T-helper 1 cell treated with Interleukin-12 subunit alpha and Interleukin-12 subunit beta and Interleukin-4 antibody, amounts not matched to agents 30 μg/mL and 1 μg/mL, for 36 hours (primary cell): ENCODE measurements around the gene DNER.

Source experiments
- H3K27ac Mint-ChIP-seq: one replicate; pipeline ENCODE4 v1.8.0; 2021; ENCODE audit warnings: mild to moderate bottlenecking, mixed read lengths
- H3K27me3 Mint-ChIP-seq: one replicate; pipeline ENCODE4 v1.8.0; 2021; ENCODE audit warnings: low read depth, mixed read lengths
- H3K36me3 Mint-ChIP-seq: one replicate; pipeline ENCODE4 v1.8.0; 2021; ENCODE audit warnings: low read depth, mixed read lengths
- H3K4me1 Mint-ChIP-seq: one replicate; pipeline ENCODE4 v1.8.0; 2021; ENCODE audit warnings: low read depth, mixed read lengths
- H3K4me3 Mint-ChIP-seq: one replicate; pipeline ENCODE4 v1.8.0; 2021; ENCODE audit warnings: mild to moderate bottlenecking, moderate library complexity, mixed read lengths
- H3K9me3 Mint-ChIP-seq: one replicate; pipeline ENCODE4 v1.8.0; 2021; ENCODE audit warnings: mixed read lengths

The DNER gene

DNA sequence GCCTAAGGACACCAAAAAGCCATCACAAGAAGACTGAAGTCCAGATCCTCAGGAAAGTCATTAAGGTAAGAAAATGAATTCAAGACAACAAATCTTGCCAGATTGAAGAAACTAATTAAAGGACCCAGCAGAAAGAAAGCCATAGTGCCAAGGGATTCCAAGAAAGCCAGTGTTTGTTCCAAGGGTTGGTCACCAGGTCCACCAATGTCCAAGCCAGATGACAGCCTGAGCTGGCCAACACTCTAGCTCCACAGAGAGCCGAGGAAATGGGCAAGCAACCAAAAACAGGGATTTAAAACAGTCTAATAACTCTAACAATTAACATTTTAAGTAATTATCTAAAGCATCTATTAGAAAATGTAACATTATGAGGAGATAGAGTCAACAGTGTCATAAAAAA lies 49.2 kb downstream of the DNER start:
- Mint-ChIP-seq H3K4me1 (no peaks in the 10 kb centered on the region), H3K9me3 (no peaks in the 10 kb centered on the region), H3K27me3 (peaks cover 10% of the 10 kb centered on the region), H3K4me3 (no peak overlapping the region), H3K36me3 (no peaks in the 10 kb centered on the region), H3K27ac (no peak overlapping the region)

DNA sequence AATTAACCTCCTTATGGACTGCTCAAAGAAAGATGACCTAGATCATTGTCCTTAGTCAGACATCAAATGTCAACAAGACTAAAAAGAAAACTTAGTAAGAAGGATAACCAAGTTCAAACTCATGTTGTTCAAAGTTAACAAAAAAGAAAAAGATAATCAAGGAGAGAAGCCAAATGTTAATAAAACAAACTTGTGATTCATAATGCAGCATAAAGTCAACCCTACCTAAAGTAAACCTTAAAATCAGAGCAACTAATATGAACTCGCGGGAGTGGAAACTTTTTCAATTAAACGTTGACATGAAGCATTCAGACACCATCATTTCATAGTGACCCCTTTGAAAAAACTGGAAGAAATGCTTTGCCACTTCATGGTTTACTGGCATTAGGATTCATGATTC lies 52.9 kb downstream of the DNER start:
- H3K36me3 Mint-ChIP-seq = no peaks in the 10 kb centered on the region
- peaks cover 10% of the 10 kb centered on the region for H3K27me3 Mint-ChIP-seq
- no peaks in the 10 kb centered on the region for H3K9me3 Mint-ChIP-seq
- H3K4me3 Mint-ChIP-seq = no peak overlapping the region
- no peaks in the 10 kb centered on the region for H3K4me1 Mint-ChIP-seq
- no peak overlapping the region for H3K27ac Mint-ChIP-seq

DNA sequence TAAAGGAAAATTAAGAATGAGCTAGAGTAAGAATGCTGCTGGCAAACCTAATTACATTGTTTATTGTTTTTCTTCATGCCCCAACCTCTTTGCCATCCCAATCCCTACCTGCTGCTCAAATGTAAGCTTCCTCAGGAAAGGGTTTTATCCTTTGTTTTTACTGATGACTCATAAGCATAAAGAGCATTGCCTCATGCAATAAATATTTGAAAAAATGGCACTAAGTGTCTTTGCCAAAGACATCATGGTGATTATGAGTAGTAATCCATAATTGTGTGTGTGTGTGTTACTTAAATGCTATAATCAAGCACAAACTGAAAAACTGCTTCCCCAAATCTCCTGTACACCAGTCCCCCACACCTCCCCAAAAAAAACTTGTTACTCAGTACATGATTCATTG lies 53.4 kb downstream of the DNER start:
- H3K27ac Mint-ChIP-seq = no peak overlapping the region
- no peaks in the 10 kb centered on the region for H3K9me3 Mint-ChIP-seq
- no peaks in the 10 kb centered on the region for H3K36me3 Mint-ChIP-seq
- no peaks in the 10 kb centered on the region for H3K4me1 Mint-ChIP-seq
- no peak overlapping the region for H3K4me3 Mint-ChIP-seq
- peaks cover 10% of the 10 kb centered on the region for H3K27me3 Mint-ChIP-seq

DNA sequence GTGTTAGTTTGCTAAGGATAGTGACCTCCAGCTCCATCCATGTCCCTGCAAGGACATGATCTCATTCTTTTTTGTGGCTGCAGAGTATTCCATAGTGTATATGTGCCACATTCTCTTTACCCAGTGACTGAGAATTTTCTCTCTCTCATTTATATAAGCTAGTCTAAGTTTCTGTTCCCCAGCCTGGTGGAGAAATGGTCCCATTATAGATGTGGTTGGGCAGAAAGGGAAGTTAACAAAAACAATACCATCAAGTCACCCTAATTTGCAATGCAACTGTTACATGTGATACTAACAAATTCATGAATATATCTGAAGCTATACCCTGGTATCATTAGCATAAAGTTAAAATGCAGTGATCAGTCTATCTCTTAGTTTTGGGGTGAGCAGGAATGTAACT lies 54.0 kb downstream of the DNER start:
- H3K4me1 Mint-ChIP-seq = no peaks in the 10 kb centered on the region

GRCh38 chr2:229658004-229658403 lies 56.4 kb downstream of the DNER start:
- Mint-ChIP-seq H3K27me3 (peaks cover 7% of the 10 kb centered on the region), H3K27ac (no peak overlapping the region), H3K4me1 (no peaks in the 10 kb centered on the region), H3K36me3 (no peaks in the 10 kb centered on the region), H3K9me3 (no peaks in the 10 kb centered on the region), H3K4me3 (no peak overlapping the region)

More for the DNA sequence above, 54.0 kb downstream of the DNER start:
- Mint-ChIP-seq H3K4me3 (no peak overlapping the region), H3K27ac (no peak overlapping the region), H3K36me3 (no peaks in the 10 kb centered on the region), H3K27me3 (peaks cover 10% of the 10 kb centered on the region), H3K9me3 (no peaks in the 10 kb centered on the region)

DNA sequence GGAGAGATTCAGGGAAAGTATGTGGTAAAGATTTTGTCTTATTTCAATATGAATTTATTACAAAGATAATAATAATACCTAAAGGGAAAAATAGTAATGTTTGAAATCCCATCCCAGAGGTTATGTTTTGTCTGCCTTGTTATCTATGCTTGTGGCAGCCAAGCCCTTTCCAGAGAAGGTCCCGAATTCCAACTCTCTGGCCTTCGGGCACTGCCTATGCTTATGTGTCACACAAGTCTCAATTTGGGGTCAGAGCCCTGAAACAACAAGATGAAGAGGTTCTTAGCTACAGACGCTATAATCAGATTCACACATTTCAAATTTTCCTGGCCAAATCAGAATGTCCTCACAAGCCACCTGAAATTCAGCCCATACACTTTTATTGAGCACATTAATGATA lies 59.9 kb downstream of the DNER start:
- Mint-ChIP-seq H3K9me3 (no peaks in the 10 kb centered on the region), H3K4me1 (no peaks in the 10 kb centered on the region), H3K4me3 (no peak overlapping the region), H3K36me3 (no peaks in the 10 kb centered on the region), H3K27me3 (no peaks in the 10 kb centered on the region), H3K27ac (no peak overlapping the region)

DNA sequence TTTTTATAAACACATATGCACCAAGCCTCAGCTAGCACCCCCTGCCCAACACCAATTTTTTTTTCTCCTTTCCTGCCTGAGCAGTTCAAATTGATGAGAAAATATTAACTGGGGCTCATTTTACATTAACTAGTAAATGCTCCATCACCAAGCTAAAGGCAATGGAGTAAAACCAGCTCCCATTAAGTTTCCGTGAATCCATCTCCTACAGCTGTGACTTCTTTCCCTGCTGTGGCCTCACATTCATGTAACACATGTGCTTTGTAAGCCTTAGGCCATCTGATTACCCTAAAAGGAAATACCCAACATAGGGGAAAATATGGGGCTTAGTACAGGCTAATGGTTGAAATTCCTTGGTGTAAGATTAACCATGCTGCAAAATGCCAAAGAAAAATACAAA lies 60.8 kb downstream of the DNER start:
- no peak overlapping the region for H3K27ac Mint-ChIP-seq

GRCh38 chr2:229652796-229653195 lies 61.6 kb downstream of the DNER start:
- no peaks in the 10 kb centered on the region for H3K9me3 Mint-ChIP-seq
- H3K36me3 Mint-ChIP-seq = no peaks in the 10 kb centered on the region
- no peaks in the 10 kb centered on the region for H3K4me1 Mint-ChIP-seq
- H3K4me3 Mint-ChIP-seq = no peak overlapping the region
- H3K27ac Mint-ChIP-seq = no peak overlapping the region
- peaks cover 3% of the 10 kb centered on the region for H3K27me3 Mint-ChIP-seq

More for the DNA sequence above, 60.8 kb downstream of the DNER start:
- H3K36me3 Mint-ChIP-seq = no peaks in the 10 kb centered on the region
- H3K4me1 Mint-ChIP-seq = no peaks in the 10 kb centered on the region
- H3K27me3 Mint-ChIP-seq = no peaks in the 10 kb centered on the region
- no peak overlapping the region for H3K4me3 Mint-ChIP-seq
- H3K9me3 Mint-ChIP-seq = no peaks in the 10 kb centered on the region

- Mint-ChIP-seq H3K36me3 (no peaks in the 10 kb centered on the region), H3K9me3 (no peaks in the 10 kb centered on the region), H3K4me3 (no peak overlapping the region), H3K4me1 (no peaks in the 10 kb centered on the region), H3K27me3 (peaks cover 3% of the 10 kb centered on the region), H3K27ac (no peak overlapping the region)
Observed at GRCh38 chr2:229650901-229651300, 63.5 kb downstream of the DNER start.

DNA sequence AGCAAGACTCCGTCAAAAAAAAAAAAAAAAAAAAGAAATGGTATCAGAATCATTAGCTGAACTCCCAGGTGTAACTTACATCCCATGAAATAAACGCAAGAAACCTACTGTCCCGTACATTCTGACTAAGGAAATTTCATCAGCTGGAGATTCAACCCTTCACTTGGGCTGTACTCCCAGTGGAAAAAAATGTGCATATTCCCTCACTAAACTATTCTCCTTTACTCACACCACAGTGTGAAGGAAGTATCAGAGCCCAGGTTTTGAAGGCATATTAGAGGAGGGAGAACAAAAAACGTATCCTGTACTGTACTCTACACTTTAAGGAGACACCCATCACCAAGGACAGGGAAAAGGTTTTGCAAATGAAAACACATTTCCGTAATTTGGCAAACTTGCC lies 64.3 kb downstream of the DNER start:
- Mint-ChIP-seq H3K27me3 (peaks cover 3% of the 10 kb centered on the region), H3K36me3 (no peaks in the 10 kb centered on the region), H3K27ac (no peak overlapping the region), H3K4me3 (no peak overlapping the region), H3K4me1 (no peaks in the 10 kb centered on the region), H3K9me3 (no peaks in the 10 kb centered on the region)

GRCh38 chr2:229646186-229646723 lies 68.1 kb downstream of the DNER start:
- Mint-ChIP-seq H3K4me3 (no peak overlapping the region), H3K4me1 (no peaks in the 10 kb centered on the region), H3K27ac (no peak overlapping the region), H3K36me3 (no peaks in the 10 kb centered on the region), H3K27me3 (peaks cover 3% of the 10 kb centered on the region), H3K9me3 (no peaks in the 10 kb centered on the region)

- no peaks in the 10 kb centered on the region for H3K4me1 Mint-ChIP-seq
- no peak overlapping the region for H3K27ac Mint-ChIP-seq
- H3K36me3 Mint-ChIP-seq = no peaks in the 10 kb centered on the region
- H3K27me3 Mint-ChIP-seq = peaks cover 12% of the 10 kb centered on the region
- no peak overlapping the region for H3K4me3 Mint-ChIP-seq
- no peaks in the 10 kb centered on the region for H3K9me3 Mint-ChIP-seq
Observed at GRCh38 chr2:229642371-229642770, 72.0 kb downstream of the DNER start.

DNA sequence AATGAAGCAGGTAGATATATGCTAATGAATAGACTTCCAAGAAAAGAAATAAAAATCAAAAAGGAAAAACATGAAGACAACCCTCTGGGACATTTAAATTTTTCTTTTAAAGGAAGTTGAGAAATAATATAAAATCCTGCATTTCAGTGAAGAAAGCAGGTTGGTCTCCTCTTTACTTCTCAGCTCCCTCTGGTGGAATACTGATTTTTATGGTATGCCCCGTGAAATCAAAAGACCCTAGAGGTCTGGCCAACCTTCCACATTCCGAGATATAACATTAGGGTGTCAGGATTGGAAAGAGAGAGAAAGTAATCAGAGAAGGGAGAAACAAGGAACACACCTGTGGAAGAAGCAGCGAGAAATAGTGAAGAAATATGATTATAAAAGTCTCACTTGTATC lies 72.7 kb downstream of the DNER start:
- Mint-ChIP-seq H3K36me3 (no peaks in the 10 kb centered on the region), H3K27me3 (peaks cover 12% of the 10 kb centered on the region), H3K4me1 (no peaks in the 10 kb centered on the region), H3K4me3 (no peak overlapping the region), H3K9me3 (no peaks in the 10 kb centered on the region), H3K27ac (no peak overlapping the region)

- no peak overlapping the region for H3K4me3 Mint-ChIP-seq
- H3K4me1 Mint-ChIP-seq = no peaks in the 10 kb centered on the region
- no peaks in the 10 kb centered on the region for H3K9me3 Mint-ChIP-seq
- H3K36me3 Mint-ChIP-seq = no peaks in the 10 kb centered on the region
- no peak overlapping the region for H3K27ac Mint-ChIP-seq
- peaks cover 12% of the 10 kb centered on the region for H3K27me3 Mint-ChIP-seq
Observed at GRCh38 chr2:229640636-229641035, 73.7 kb downstream of the DNER start.

- Mint-ChIP-seq H3K36me3 (no peaks in the 10 kb centered on the region), H3K27ac (no peak overlapping the region), H3K27me3 (peaks cover 25% of the 10 kb centered on the region), H3K9me3 (no peaks in the 10 kb centered on the region), H3K4me3 (no peak overlapping the region), H3K4me1 (no peaks in the 10 kb centered on the region)
Observed at GRCh38 chr2:229636571-229636970, 77.8 kb downstream of the DNER start.

- no peak overlapping the region for H3K27ac Mint-ChIP-seq
- H3K4me3 Mint-ChIP-seq = no peak overlapping the region
- no peaks in the 10 kb centered on the region for H3K36me3 Mint-ChIP-seq
- H3K4me1 Mint-ChIP-seq = no peaks in the 10 kb centered on the region
- no peaks in the 10 kb centered on the region for H3K9me3 Mint-ChIP-seq
- peaks cover 16% of the 10 kb centered on the region for H3K27me3 Mint-ChIP-seq
Observed at GRCh38 chr2:229635371-229635680, 79.0 kb downstream of the DNER start.
